Activated CD8-positive, alpha-beta memory T cell treated with anti-CD3 and anti-CD28 coated beads, Interleukin-2, amount 50 U/mL, for 1 hour (primary cell): ENCODE measurements around the gene DACT3.

Source experiments
- DNase-seq: peaks from one replicate; pipeline ENCODE4 v3.0.0-alpha.2; 2020; ENCODE audit errors: extremely low read depth

The DACT3 gene, protein sequence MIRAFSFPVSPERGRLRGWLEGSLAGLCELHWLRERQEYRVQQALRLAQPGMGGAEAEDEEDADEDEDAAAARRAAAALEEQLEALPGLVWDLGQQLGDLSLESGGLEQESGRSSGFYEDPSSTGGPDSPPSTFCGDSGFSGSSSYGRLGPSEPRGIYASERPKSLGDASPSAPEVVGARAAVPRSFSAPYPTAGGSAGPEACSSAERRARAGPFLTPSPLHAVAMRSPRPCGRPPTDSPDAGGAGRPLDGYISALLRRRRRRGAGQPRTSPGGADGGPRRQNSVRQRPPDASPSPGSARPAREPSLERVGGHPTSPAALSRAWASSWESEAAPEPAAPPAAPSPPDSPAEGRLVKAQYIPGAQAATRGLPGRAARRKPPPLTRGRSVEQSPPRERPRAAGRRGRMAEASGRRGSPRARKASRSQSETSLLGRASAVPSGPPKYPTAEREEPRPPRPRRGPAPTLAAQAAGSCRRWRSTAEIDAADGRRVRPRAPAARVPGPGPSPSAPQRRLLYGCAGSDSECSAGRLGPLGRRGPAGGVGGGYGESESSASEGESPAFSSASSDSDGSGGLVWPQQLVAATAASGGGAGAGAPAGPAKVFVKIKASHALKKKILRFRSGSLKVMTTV

DNA sequence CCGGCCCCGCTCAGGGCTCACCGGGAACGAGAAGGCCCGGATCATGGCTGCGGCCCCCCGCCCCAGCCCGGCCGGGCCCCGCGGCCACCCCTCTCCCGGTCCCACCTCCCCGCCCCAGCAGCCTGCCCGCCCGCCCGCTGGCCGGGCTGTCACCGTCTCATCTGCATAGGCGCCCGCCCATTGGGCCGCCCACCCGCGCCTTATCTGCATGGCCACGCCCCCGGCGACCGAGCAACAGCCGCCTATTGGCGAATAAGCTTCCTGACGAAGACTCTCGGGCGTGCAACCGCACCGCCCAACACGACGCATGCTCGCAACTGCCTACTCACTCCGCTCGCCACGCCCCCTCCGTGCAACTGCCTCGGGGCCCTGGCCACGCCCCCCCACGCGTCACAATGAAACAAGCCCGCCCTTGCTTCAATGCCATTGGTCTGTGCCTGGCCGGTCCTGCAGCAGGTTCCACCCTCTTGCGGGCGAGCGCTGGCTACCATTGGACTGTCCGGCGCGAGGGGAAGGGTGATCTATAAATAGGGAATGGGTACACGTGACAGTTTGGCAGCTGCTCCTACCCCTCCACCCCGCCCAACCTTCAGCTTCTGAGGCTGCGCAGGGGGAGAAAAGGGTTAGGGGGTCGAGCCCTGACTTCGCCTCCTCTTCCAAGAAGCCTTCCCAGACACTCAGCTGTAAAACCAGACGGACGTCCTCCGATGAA lies at the start of gene DACT3:
TSS of gene DACT3 (minus strand) at position 163 of the 712 bp plus-strand sequence. CDS start at position 45, 118 bp downstream.
- peak; percentile 99 for DNase-seq

- no peak for DNase-seq
These were observed 49.7 kb upstream of the DACT3 start for GRCh38 chr19:46710687-46711086.

GRCh38 chr19:46704379-46705076 lies 43.5 kb upstream of the DACT3 start:
- peak; percentile 58 for DNase-seq

DNA sequence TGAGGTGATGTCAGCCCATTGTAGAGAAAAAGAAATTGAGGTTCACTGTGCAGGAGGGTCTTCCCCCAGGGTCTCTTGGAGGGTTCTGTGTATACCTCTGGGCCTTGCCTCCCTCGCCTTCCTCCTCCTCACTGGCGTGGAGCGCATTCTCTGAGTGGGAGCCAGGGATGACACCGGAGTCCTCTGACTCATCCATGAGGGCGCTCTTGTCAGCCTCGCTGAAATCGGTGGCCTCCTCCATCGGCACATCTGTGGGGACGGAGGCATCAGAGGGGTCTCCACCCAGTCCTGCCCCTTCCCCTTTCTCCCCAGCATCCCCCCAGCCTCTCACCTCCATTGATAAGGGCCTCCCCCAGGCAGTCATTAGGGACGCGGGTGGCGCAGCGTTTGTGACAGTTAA lies 39.7 kb upstream of the DACT3 start:
- no peak for DNase-seq

DNA sequence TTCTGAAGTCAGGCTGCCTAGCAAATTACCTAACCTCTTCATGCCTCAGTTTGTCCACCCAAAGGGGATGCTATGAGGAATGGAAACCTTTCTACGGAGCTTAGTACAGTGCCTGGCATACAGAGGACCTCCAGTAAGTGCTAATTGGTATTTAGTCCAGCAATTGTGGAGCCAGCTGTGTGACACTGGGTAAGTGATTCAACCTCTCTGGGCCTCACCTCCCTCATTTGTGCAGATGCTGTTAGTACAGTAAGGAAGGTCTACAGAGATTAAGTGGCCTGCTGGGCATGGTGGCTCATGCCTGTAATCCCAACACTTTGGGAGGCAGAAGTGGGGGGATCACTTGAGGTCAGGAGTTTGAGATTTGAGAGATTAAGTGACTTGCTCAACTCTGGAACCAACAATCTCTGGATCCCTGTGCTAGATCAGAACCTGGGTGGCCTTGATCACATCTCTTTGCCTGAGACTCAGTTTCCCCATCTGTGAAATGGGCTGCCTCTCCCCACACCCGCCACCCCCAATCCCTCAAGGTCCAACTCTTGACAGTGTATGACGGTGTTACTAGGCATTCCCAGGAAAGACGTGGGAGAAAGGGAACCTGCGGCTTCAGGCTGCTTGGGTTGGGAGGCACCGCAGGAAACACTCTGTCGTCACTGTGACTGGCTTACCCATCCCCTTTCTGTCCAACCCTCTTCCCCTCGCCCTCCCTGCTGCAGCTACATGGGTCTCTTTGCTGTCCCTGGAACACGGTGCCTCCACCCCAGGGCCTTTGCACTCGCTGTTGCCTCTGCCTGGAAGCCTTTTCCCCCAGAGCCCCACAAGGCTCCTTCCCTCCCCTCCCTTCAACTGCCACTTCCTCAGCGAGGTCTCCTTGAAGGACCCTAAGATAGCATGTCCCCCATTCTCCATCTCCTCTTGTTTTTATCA lies 37.7 kb upstream of the DACT3 start:
- no peak for DNase-seq

GRCh38 chr19:46697204-46697960 lies 36.4 kb upstream of the DACT3 start:
- no peak for DNase-seq

DNA sequence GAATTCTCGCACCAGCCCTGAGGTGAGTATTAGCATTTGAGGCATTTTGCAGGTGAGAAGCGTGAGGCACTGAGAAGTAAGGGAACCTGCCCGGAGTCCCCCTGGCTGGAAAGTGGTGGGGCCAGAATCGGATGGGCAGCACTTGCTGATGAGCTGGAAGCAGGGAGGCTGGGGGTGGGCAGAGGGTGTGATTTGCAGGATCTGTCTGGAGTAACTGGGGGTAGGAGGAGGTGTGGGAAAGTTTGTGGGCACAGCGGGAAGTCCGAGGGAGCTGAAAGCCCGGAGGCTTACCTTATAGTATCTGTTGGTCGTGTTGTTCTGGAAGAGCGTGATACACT lies 35.9 kb upstream of the DACT3 start:
- no peak for DNase-seq

- DNase-seq, result no peak
These were observed 35.1 kb upstream of the DACT3 start for GRCh38 chr19:46696052-46696451.

DNA sequence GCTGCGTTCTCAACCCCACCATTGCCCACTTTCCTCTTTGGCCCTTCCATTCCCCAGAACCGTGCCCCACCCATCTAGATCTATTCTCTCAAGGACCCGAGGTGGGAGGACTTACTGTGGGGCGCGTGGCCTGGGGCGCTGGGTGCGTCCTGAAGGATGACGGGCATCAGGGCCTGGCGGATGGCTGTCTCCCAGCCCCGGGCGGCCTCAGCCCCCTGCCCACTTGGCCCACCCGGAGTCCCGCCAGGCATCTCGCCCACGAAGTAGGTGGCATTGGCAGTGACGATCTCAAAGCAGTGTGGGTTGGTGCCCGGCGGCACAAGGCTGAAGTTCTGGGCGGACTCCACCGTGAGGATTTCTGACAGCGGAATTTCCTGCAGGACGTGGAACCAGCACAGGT lies 32.8 kb upstream of the DACT3 start:
- no peak for DNase-seq

DNA sequence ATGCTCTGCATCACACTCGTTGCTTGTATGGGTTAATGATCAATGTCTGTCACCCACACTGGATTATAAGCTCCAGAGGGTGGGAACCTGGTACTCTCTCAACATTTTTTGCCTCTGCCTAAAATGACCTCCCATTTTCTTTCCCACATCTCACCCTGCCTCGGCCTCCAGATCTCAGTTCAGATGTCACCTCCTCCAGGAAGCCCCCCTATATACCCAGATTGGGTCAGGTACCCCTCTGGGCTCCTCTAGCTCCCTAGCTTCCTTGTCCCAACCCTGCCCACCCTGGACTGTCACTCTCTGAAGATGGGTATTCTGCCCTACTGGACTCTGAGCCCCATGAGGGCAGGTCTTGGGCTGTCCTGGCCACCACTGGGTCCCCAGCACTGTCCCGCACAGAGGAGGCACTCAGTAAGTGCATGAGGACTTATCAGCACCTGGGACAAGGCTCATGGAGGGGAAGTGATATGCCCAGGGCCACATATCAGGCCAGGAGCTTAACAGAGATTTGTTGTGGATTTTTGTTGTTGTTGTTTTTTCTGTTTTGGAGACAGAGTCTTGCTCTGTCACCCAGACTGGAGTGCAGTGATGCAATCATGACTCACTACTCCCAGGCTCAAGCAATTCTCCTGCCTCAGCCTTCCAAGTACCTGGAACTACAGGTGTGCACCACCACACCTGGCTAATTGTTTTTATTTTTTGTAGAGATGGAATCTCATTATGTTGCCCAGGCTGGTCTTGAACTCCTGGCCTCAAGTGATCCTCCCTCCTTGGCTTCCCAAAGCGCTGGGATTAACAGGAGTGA lies 32.1 kb upstream of the DACT3 start:
- no peak for DNase-seq

- no peak for DNase-seq
These were observed 31.0 kb upstream of the DACT3 start for GRCh38 chr19:46691948-46692347.

GRCh38 chr19:46691104-46691503 lies 30.1 kb upstream of the DACT3 start:
- no peak for DNase-seq

DNA sequence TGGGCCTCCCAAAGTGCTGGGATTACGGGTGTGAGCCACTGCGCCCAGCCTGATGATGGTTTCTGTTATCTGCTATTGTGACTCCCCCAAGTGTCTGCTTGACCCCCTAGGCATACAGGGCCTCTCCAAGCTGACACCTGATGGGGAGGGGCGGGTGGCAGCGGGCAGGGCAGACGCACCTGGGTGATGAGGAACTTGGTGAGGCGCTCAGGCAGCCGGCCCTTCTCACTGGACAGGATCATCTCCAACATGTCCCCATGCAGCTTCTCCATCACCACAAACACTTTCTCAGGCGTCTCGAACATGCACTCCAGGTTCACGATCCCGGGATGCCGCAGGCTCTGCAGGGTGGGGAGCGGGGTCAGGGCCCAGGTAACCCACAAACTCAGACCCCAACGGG lies 28.4 kb upstream of the DACT3 start:
- DNase-seq, result no peak

DNA sequence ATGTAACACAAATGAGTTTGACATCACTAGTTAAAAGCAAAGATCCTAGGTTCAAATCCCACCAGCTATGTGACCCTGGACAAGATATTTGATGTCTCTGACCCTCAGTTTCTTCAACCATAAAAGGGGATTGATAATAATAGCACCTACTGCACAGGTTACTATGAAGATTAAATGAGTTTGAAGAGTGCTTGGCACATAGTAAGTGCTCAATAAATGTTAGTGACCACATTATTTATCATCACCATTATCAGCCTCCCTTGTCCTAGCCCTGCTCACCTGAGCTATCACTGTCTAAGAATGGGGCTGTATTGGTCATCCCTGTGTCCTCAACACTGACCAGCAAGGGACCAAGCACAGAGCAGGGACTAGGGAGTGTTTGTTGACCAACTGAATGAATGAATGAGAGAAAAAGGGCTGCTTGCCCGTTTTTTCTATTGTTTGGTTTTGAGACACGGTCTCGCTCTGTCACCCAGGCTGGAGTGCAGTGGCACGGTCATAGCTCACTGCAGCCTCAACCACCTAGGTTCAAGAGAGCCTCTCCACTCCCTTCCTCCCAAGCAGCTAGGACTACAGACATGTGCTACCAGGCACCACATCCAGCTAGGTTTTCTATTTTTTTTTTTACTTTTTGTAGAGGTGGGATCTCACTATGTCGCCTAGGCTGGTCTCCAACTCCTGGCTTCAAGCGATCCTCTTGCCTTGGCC lies 26.6 kb upstream of the DACT3 start:
- no peak for DNase-seq

- DNase-seq, result no peak
These were observed 24.2 kb upstream of the DACT3 start for GRCh38 chr19:46685189-46685588.

- DNase-seq, result no peak
These were observed 17.2 kb upstream of the DACT3 start for GRCh38 chr19:46678110-46678732.

GRCh38 chr19:46674416-46675178 lies 13.6 kb upstream of the DACT3 start:
- DNase-seq, result no peak

- no peak for DNase-seq
These were observed 9.8 kb upstream of the DACT3 start for GRCh38 chr19:46670813-46671212.
